Esophagus muscularis mucosa (tissue), 3 donors: ENCODE results near the gene DNAH17.

Experiments
- CTCF ChIP-seq, 3 experiments: fragments of 200-600 bp in 2 of 3; fragments of 450-650 bp in 1 of 3; sonication (generic) in 2 of 3; IDR thresholded peaks; one replicate each; pipeline ENCODE4 v1.5.1; 2017 to 2019; ENCODE audit warnings: antibody characterized with exemption in 3 of 3, mild to moderate bottlenecking in 2 of 3, moderate library complexity in 1 of 3
- POLR2A ChIP-seq: fragments of 450-650 bp; IDR thresholded peaks from one replicate; pipeline ENCODE4 v1.6.1; 2017; ENCODE audit warnings: antibody characterized with exemption, moderate library complexity, mild to moderate bottlenecking, low read depth
- POLR2AphosphoS5 ChIP-seq, 2 donors: sonication (generic); formaldehyde crosslinking; IDR thresholded peaks; one replicate each; pipeline ENCODE4 v1.6.1; 2017; ENCODE audit warnings: antibody characterized with exemption in 2 of 2

GRCh38 chr17:78532311-78532710 is 44.9 kb downstream of the DNAH17 start:
- TF ChIP-seq POLR2AphosphoS5 (IDR thresholded peaks at IDR 0.05), result no peak
- no peak for TF ChIP-seq POLR2A
- no peak for TF ChIP-seq CTCF (IDR thresholded peaks at IDR 0.05)
